ENCODE data around the gene TMEM59L. TPM values are rescaled to one million over a fixed set of nuclear protein-coding genes. Genes with fewer than 3 reads are reported as not detected.

Gene TMEM59L
- polyA plus RNA-seq, 1 of the 3 experiments (the other 2 are of a cell fraction): 9.6 TPM

DNA sequence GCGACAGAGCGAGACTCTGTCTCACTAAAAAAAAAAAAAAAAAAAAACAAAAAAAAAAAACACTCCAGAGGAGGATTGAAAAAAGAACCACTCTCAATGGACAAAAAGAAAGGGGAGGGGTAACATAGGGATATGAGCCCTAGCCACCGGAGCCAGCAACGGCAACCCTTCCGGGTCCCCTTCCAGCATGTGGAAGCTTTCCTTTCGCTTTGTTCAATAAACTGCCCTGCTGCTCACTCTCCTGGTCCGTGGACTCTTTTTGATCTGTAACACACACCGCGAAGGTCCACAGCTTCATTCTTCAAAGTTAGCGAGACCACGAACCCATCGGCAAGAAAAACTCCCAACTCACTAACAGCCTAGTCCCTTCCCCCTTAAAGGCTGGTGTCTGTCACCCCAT is 25.1 kb upstream of the TMEM59L start:
- 99% methylated on average over 12 of the region's 12 CpGs for WGBS (ENCODE audit: low lambda C conversion rate)
- Histone ChIP-seq H3K9me3 (no peaks in the 10 kb centered on the region), H3K27me3 (ENCODE audit: insufficient read depth) (no peaks in the 10 kb centered on the region), H3K9ac (no peak overlapping the region), H3K4me2 (peak overlapping the region; percentile 92; the same call in 1 of the 2 replicates), H2AFZ (ENCODE audit: low read depth) (no peak overlapping the region), H3K36me3 (replicated peaks in 1 of 2; ENCODE audit: control insufficient read depth in 1 of 2, insufficient read depth in 2 of 2, low read length in 1 of 2) (no peaks in the 10 kb centered on the region), H3F3A (replicated peaks; ENCODE audit: insufficient read depth) (peaks cover 18% of the 10 kb centered on the region), H3K79me2 (ENCODE audit: insufficient read depth) (peaks cover 10% of the 10 kb centered on the region; the same call in 1 of the 2 replicates), H3K27ac (ENCODE audit: low read depth in 2 of 2, low read length in 1 of 2) (no peak overlapping the region), H3K4me1 (ENCODE audit: control insufficient read depth in 1 of 2, insufficient read depth in 2 of 2, low read depth in 1 of 2, low read length in 1 of 2) (peaks cover 6 to 22% of the 10 kb centered on the region in 2 experiments; a peak in 1 of 4 replicates), H4K20me1 (ENCODE audit: insufficient read depth) (no peaks in the 10 kb centered on the region), H3K9me2 (no peaks in the 10 kb centered on the region), H3K4me3 (ENCODE audit: low read depth in 2 of 2, low read length in 1 of 2) (no peak overlapping the region; a peak in 1 of 4 replicates)
- CTCF ChIA-PET: interaction anchor here (0.7 to 10.5 kb wide), 20 partner anchors 11 to 292 kb away, joined by 3 to 234 read pairs (median 6); partner anchors contain the start of genes ELL, KXD1 and UBA52
- TF ChIP-seq, protein P1, sequence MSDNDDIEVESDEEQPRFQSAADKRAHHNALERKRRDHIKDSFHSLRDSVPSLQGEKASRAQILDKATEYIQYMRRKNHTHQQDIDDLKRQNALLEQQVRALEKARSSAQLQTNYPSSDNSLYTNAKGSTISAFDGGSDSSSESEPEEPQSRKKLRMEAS (IDR thresholded peaks at IDR 0.05; ENCODE audit: low read depth): no peak
- no peak for TF ChIP-seq TEAD4 (IDR thresholded peaks at IDR 0.05; ENCODE audit: borderline replicate concordance, insufficient read depth)
- no peak for TF ChIP-seq EZH2phosphoT487 (IDR thresholded peaks at IDR 0.05; ENCODE audit: borderline replicate concordance, low read depth)
- TF ChIP-seq, protein P2, sequence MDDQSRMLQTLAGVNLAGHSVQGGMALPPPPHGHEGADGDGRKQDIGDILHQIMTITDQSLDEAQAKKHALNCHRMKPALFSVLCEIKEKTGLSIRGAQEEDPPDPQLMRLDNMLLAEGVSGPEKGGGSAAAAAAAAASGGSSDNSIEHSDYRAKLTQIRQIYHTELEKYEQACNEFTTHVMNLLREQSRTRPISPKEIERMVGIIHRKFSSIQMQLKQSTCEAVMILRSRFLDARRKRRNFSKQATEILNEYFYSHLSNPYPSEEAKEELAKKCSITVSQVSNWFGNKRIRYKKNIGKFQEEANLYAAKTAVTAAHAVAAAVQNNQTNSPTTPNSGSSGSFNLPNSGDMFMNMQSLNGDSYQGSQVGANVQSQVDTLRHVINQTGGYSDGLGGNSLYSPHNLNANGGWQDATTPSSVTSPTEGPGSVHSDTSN (IDR thresholded peaks at IDR 0.05): no peak
- no peak for TF ChIP-seq JUND (IDR thresholded peaks at IDR 0.05)
- TF ChIP-seq YY1 (IDR thresholded peaks at IDR 0.05; ENCODE audit: low read depth): no peak
- TF ChIP-seq RCOR1 (IDR thresholded peaks at IDR 0.05; ENCODE audit: low read length): no peak
- no peak for TF ChIP-seq RAD21 (IDR thresholded peaks at IDR 0.05; ENCODE audit: low read length)
- no peak for TF ChIP-seq GABPA (IDR thresholded peaks at IDR 0.05; ENCODE audit: low read depth)
- no peak for TF ChIP-seq FOSL2 (IDR thresholded peaks at IDR 0.05; ENCODE audit: borderline replicate concordance, low read depth)
- TF ChIP-seq, protein P3, sequence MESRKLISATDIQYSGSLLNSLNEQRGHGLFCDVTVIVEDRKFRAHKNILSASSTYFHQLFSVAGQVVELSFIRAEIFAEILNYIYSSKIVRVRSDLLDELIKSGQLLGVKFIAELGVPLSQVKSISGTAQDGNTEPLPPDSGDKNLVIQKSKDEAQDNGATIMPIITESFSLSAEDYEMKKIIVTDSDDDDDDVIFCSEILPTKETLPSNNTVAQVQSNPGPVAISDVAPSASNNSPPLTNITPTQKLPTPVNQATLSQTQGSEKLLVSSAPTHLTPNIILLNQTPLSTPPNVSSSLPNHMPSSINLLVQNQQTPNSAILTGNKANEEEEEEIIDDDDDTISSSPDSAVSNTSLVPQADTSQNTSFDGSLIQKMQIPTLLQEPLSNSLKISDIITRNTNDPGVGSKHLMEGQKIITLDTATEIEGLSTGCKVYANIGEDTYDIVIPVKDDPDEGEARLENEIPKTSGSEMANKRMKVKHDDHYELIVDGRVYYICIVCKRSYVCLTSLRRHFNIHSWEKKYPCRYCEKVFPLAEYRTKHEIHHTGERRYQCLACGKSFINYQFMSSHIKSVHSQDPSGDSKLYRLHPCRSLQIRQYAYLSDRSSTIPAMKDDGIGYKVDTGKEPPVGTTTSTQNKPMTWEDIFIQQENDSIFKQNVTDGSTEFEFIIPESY (IDR thresholded peaks at IDR 0.05; ENCODE audit: borderline replicate concordance, low read depth): no peak
- TF ChIP-seq NRF1 (IDR thresholded peaks at IDR 0.05; ENCODE audit: low read depth, low read length): no peak
- no peak for TF ChIP-seq FOXJ3 (CRISPR knock-in tag; IDR thresholded peaks at IDR 0.05)
- TF ChIP-seq ELF1 (IDR thresholded peaks at IDR 0.05): no peak
- no peak for TF ChIP-seq NFIC (IDR thresholded peaks at IDR 0.05; ENCODE audit: borderline replicate concordance)
- DNase-seq: no peak
- POLR2A ChIA-PET: interaction anchor here (0.7 to 2.3 kb wide), 3 partner anchors 10 to 21 kb away, joined by 3 to 14 read pairs (median 6); partner anchors contain the start of gene UBA52

All from SK-N-SH (cell line).